H9 (cell line): ENCODE results near the gene CERCAM. TPM values are rescaled to one million over a fixed set of nuclear protein-coding genes. Genes with fewer than 3 reads are reported as not detected.

Experiments
- DNase-seq: peaks from one replicate; pipeline ENCODE4 v3.0.0-alpha.2; 2017
- H2AFZ ChIP-seq: one replicate; pipeline ENCODE4 v1.6.1; 2013; ENCODE audit warnings: mild to moderate bottlenecking, low read length, control low read depth, moderate library complexity
- H2AK5ac ChIP-seq: 2 replicates; pipeline ENCODE4 v1.6.1; 2013; ENCODE audit warnings: low read length, control low read depth, mixed read lengths; ENCODE audit not compliant: insufficient read length
- H2BK120ac ChIP-seq: one replicate; pipeline ENCODE4 v1.6.1; 2013; ENCODE audit warnings: low read depth, mild to moderate bottlenecking, low read length, control low read depth, inconsistent platforms; ENCODE audit not compliant: poor library complexity, severe bottlenecking
- H2BK12ac ChIP-seq: 2 replicates; pipeline ENCODE4 v1.6.1; 2013; ENCODE audit warnings: low read length, control low read depth, mixed read lengths, low read depth; ENCODE audit not compliant: insufficient read length
- H2BK15ac ChIP-seq: 2 replicates; pipeline ENCODE4 v1.6.1; 2013; ENCODE audit warnings: low read depth, low read length, control low read depth
- H2BK20ac ChIP-seq: one replicate; pipeline ENCODE4 v1.6.1; 2013; ENCODE audit warnings: low read depth, mild to moderate bottlenecking, low read length, control low read depth, inconsistent platforms; ENCODE audit not compliant: poor library complexity, severe bottlenecking
- H2BK5ac ChIP-seq: 2 replicates; pipeline ENCODE4 v1.6.1; 2013; ENCODE audit warnings: low read length, control low read depth, mixed read lengths; ENCODE audit not compliant: insufficient read length
- H3K14ac ChIP-seq: 2 replicates; pipeline ENCODE4 v1.6.1; 2013; ENCODE audit warnings: low read length, control low read depth; ENCODE audit not compliant: insufficient read depth
- H3K18ac ChIP-seq: 2 replicates; pipeline ENCODE4 v1.6.1; 2013; ENCODE audit warnings: low read depth, mild to moderate bottlenecking, mixed read lengths, low read length, control low read depth; ENCODE audit not compliant: insufficient read length
- H3K23ac ChIP-seq: 2 replicates; pipeline ENCODE4 v1.6.1; 2013; ENCODE audit warnings: low read length, control low read depth, mixed read lengths, low read depth; ENCODE audit not compliant: insufficient read length
- H3K23me2 ChIP-seq: 2 replicates; pipeline ENCODE4 v1.6.1; 2013; ENCODE audit warnings: low read depth, mild to moderate bottlenecking, mixed read lengths, low read length, control low read depth; ENCODE audit not compliant: insufficient read length, poor library complexity, severe bottlenecking
- H3K27ac ChIP-seq: 2 replicates; pipeline ENCODE4 v1.5.1; 2013; ENCODE audit warnings: low read length, control low read depth, mixed read lengths, low read depth; ENCODE audit not compliant: insufficient read length
- H3K27me3 ChIP-seq: 2 replicates; pipeline ENCODE4 v1.6.1; 2013; ENCODE audit warnings: low read length, control low read depth, inconsistent platforms; ENCODE audit not compliant: insufficient read depth
- H3K4ac ChIP-seq: 2 replicates; pipeline ENCODE4 v1.6.1; 2013; ENCODE audit warnings: low read depth, mild to moderate bottlenecking, control low read depth, inconsistent platforms, low read length, moderate library complexity
- H3K4me1 ChIP-seq: 2 replicates; pipeline ENCODE4 v1.6.1; 2013; ENCODE audit warnings: low read length, control low read depth, inconsistent platforms; ENCODE audit not compliant: insufficient read depth
- H3K4me2 ChIP-seq: 2 replicates; pipeline ENCODE4 v1.6.1; 2013; ENCODE audit warnings: low read length, control low read depth, mixed read lengths; ENCODE audit not compliant: insufficient read length, insufficient read depth
- H3K56ac ChIP-seq: 2 replicates; pipeline ENCODE4 v1.6.1; 2013; ENCODE audit warnings: low read depth, mild to moderate bottlenecking, mixed read lengths, low read length, control low read depth; ENCODE audit not compliant: insufficient read length
- H3K79me1 ChIP-seq: 2 replicates; pipeline ENCODE4 v1.6.1; 2013; ENCODE audit warnings: low read depth, mild to moderate bottlenecking, moderate library complexity, low read length, control low read depth, inconsistent platforms; ENCODE audit not compliant: insufficient read depth, poor library complexity, severe bottlenecking
- H3K79me2 ChIP-seq: 2 replicates; pipeline ENCODE4 v1.6.1; 2013; ENCODE audit warnings: low read length, control low read depth, inconsistent platforms; ENCODE audit not compliant: insufficient read depth
- H3K9ac ChIP-seq: 2 replicates; pipeline ENCODE4 v1.6.1; 2013; ENCODE audit warnings: low read length, control low read depth, mixed read lengths; ENCODE audit not compliant: insufficient read length; ENCODE audit errors: extremely low read depth
- H3K9me3 ChIP-seq: one replicate; pipeline ENCODE4 v1.6.1; 2013; ENCODE audit warnings: low read depth, low read length, inconsistent platforms; ENCODE audit not compliant: control insufficient read depth
- H3T11ph ChIP-seq: one replicate; pipeline ENCODE4 v1.6.1; 2013; ENCODE audit warnings: mild to moderate bottlenecking, low read length, control low read depth, inconsistent platforms
- H4K20me1 ChIP-seq: one replicate; pipeline ENCODE4 v1.6.1; 2013; ENCODE audit not compliant: control insufficient read depth, insufficient read length, insufficient read depth
- H4K5ac ChIP-seq: 2 replicates; pipeline ENCODE4 v1.6.1; 2013; ENCODE audit warnings: low read depth, mild to moderate bottlenecking, mixed read lengths, low read length, control low read depth; ENCODE audit not compliant: insufficient read length
- H4K8ac ChIP-seq: replicated peaks from 2 replicates; pipeline ENCODE4 v1.6.1; 2013; ENCODE audit warnings: low read length, control low read depth, mixed read lengths, low read depth; ENCODE audit not compliant: insufficient read length
- H4K91ac ChIP-seq: 2 replicates; pipeline ENCODE4 v1.6.1; 2013; ENCODE audit warnings: low read depth, mild to moderate bottlenecking, moderate library complexity, mixed read lengths, low read length, control low read depth; ENCODE audit not compliant: insufficient read length
- H3K27ac Mint-ChIP-seq, 3 experiments: 2 replicates in 2 of 3; 3 replicates in 1 of 3; pipeline ENCODE4 v1.8.0; 2020 to 2021; ENCODE audit warnings: mixed read lengths in 3 of 3, mild to moderate bottlenecking in 1 of 3, moderate library complexity in 1 of 3
- H3K27me3 Mint-ChIP-seq: 2 replicates; pipeline ENCODE4 v1.8.0; 2021; ENCODE audit warnings: low read depth, mild to moderate bottlenecking, moderate library complexity, mixed read lengths
- H3K36me3 Mint-ChIP-seq, 3 experiments: 2 replicates in 2 of 3; 3 replicates in 1 of 3; pipeline ENCODE4 v1.8.0; 2020 to 2021; ENCODE audit warnings: low read depth in 3 of 3, mixed read lengths in 3 of 3; ENCODE audit not compliant: insufficient read depth in 1 of 3
- H3K4me1 Mint-ChIP-seq, 2 experiments: 2 replicates each; pipeline ENCODE4 v1.8.0; 2020; ENCODE audit warnings: mixed read lengths in 2 of 2
- H3K4me3 Mint-ChIP-seq, 2 experiments: 2 replicates in 1 of 2; 3 replicates in 1 of 2; pipeline ENCODE4 v1.8.0; 2020 to 2021; ENCODE audit warnings: mild to moderate bottlenecking in 2 of 2, mixed read lengths in 2 of 2, moderate library complexity in 1 of 2
- H3K9me3 Mint-ChIP-seq, 2 experiments: 2 replicates in 1 of 2; 3 replicates in 1 of 2; pipeline ENCODE4 v1.8.0; 2020; ENCODE audit warnings: mild to moderate bottlenecking in 2 of 2, mixed read lengths in 2 of 2, moderate library complexity in 1 of 2
- CTCF ChIP-seq: fragments of 200-600 bp; sonication (generic); conservative IDR thresholded peaks from 3 replicates; pipeline ENCODE4 v1.8.0; 2021; ENCODE audit warnings: antibody characterized with exemption, mild to moderate bottlenecking
- WGBS: extraction: QIAGEN DNeasy Blood & Tissue Kit; methylation state at CpG from one replicate; pipeline ENCODE4 v1.1.7; 2013; ENCODE audit warnings: missing lambda C conversion rate, low lambda C conversion rate, mixed read lengths; ENCODE audit not compliant: insufficient read length; ENCODE audit errors: extremely low coverage; 5-methylcytosine and 5-hydroxymethylcytosine counted together
- total RNA-seq: library from RNA; stranded (reverse); gene quantifications from 2 replicates; pipeline ENCODE4 v1.2.1, GENCODE V29; 2021

The CERCAM gene
- total RNA-seq, 1 experiment from 2014 or later, result 5.4 TPM

- Histone ChIP-seq H3T11ph (no peak overlapping the region), H2AFZ (no peak overlapping the region), H2BK120ac (no peak overlapping the region), H3K23me2 (no peaks in the 10 kb centered on the region), H2BK15ac (no peak overlapping the region), H3K4me2 (no peak overlapping the region), H2BK12ac (no peak overlapping the region), H3K9me3 (no peaks in the 10 kb centered on the region), H3K23ac (no peak overlapping the region), H4K20me1 (no peaks in the 10 kb centered on the region), H3K56ac (no peak overlapping the region), H3K9ac (no peak overlapping the region), H3K79me2 (no peaks in the 10 kb centered on the region), H3K14ac (no peak overlapping the region), H3K4ac (no peak overlapping the region), H2AK5ac (no peak overlapping the region), H4K5ac (no peak overlapping the region), H2BK5ac (no peak overlapping the region), H2BK20ac (no peak overlapping the region), H4K91ac (no peak overlapping the region), H3K27me3 (no peaks in the 10 kb centered on the region; the same call in 1 of the 2 replicates), H3K27ac (no peak overlapping the region), H3K4me1 (no peaks in the 10 kb centered on the region), H3K18ac (no peak overlapping the region), H4K8ac (no peak overlapping the region), H3K79me1 (no peaks in the 10 kb centered on the region)
- Mint-ChIP-seq H3K27ac (no peak overlapping the region; a peak in 1 of 7 replicates), H3K9me3 (no peaks in the 10 kb centered on the region), H3K36me3 (no peaks in the 10 kb centered on the region), H3K4me3 (no peak overlapping the region), H3K27me3 (peaks cover 21% of the 10 kb centered on the region), H3K4me1 (0 out of 4 replicates have a peak, but pooled peaks cover 0 to 3% of the 10 kb centered on the region in 2 experiments)
- no peak for DNase-seq
- no CpG with 5 or more reads among the region's 7 CpGs for whole genome bisulfite sequencing
- TF ChIP-seq CTCF, result no peak
These were observed 18.6 kb downstream of the CERCAM start for GRCh38 chr9:128439273-128439672.
